ENCODE results near the gene KCND3.

DNA sequence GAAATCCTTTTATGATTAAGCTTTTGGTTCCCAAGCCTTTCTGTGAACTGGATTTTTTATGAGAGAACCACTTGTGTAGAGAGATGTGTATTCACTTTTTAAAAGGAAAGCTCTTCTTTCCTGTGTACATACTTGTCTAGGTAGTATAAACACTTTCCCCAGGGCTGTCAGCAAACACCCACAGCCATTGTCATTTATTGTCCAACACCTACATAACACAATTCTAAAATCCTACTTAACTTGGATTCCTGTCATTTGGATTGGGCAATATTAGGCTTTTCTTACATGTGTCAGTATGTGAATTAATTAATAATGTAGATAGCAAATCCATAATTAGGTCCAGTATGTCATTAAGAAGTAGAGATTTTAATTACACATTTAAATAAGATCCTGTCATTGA lies 221.4 kb downstream of the KCND3 start:
- TF ChIP-seq, protein P1, sequence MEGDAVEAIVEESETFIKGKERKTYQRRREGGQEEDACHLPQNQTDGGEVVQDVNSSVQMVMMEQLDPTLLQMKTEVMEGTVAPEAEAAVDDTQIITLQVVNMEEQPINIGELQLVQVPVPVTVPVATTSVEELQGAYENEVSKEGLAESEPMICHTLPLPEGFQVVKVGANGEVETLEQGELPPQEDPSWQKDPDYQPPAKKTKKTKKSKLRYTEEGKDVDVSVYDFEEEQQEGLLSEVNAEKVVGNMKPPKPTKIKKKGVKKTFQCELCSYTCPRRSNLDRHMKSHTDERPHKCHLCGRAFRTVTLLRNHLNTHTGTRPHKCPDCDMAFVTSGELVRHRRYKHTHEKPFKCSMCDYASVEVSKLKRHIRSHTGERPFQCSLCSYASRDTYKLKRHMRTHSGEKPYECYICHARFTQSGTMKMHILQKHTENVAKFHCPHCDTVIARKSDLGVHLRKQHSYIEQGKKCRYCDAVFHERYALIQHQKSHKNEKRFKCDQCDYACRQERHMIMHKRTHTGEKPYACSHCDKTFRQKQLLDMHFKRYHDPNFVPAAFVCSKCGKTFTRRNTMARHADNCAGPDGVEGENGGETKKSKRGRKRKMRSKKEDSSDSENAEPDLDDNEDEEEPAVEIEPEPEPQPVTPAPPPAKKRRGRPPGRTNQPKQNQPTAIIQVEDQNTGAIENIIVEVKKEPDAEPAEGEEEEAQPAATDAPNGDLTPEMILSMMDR (tag by site-specific recombination; IDR thresholded peaks at IDR 0.05), result no peak
- no peak for TF ChIP-seq ZNF473 (tag by site-specific recombination; IDR thresholded peaks at IDR 0.05)
- TF ChIP-seq, protein P2, sequence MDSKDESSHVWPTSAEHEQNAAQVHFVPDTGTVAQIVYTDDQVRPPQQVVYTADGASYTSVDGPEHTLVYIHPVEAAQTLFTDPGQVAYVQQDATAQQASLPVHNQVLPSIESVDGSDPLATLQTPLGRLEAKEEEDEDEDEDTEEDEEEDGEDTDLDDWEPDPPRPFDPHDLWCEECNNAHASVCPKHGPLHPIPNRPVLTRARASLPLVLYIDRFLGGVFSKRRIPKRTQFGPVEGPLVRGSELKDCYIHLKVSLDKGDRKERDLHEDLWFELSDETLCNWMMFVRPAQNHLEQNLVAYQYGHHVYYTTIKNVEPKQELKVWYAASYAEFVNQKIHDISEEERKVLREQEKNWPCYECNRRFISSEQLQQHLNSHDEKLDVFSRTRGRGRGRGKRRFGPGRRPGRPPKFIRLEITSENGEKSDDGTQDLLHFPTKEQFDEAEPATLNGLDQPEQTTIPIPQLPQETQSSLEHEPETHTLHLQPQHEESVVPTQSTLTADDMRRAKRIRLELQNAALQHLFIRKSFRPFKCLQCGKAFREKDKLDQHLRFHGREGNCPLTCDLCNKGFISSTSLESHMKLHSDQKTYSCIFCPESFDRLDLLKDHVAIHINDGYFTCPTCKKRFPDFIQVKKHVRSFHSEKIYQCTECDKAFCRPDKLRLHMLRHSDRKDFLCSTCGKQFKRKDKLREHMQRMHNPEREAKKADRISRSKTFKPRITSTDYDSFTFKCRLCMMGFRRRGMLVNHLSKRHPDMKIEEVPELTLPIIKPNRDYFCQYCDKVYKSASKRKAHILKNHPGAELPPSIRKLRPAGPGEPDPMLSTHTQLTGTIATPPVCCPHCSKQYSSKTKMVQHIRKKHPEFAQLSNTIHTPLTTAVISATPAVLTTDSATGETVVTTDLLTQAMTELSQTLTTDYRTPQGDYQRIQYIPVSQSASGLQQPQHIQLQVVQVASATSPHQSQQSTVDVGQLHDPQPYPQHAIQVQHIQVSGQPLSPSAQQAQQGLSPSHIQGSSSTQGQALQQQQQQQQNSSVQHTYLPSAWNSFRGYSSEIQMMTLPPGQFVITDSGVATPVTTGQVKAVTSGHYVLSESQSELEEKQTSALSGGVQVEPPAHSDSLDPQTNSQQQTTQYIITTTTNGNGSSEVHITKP (tag by site-specific recombination; IDR thresholded peaks at IDR 0.05), result no peak
- TF ChIP-seq, protein P3, sequence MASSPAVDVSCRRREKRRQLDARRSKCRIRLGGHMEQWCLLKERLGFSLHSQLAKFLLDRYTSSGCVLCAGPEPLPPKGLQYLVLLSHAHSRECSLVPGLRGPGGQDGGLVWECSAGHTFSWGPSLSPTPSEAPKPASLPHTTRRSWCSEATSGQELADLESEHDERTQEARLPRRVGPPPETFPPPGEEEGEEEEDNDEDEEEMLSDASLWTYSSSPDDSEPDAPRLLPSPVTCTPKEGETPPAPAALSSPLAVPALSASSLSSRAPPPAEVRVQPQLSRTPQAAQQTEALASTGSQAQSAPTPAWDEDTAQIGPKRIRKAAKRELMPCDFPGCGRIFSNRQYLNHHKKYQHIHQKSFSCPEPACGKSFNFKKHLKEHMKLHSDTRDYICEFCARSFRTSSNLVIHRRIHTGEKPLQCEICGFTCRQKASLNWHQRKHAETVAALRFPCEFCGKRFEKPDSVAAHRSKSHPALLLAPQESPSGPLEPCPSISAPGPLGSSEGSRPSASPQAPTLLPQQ (tag by site-specific recombination; IDR thresholded peaks at IDR 0.05), result no peak
